HG03097 (cell line): ENCODE results near the gene LRRC3C.
"Not testable (repeated sequence)": the region's sequence is repeated elsewhere in the genome, so short reads cannot be mapped to it uniquely, and the experiment has no call there.

Experiments
- ATAC-seq: cut with Tn5 transposase; IDR thresholded peaks from one replicate; pipeline ENCODE4 v1.9.1; 2021; ENCODE audit not compliant: unreplicated experiment, low FRiP score

The LRRC3C gene

DNA sequence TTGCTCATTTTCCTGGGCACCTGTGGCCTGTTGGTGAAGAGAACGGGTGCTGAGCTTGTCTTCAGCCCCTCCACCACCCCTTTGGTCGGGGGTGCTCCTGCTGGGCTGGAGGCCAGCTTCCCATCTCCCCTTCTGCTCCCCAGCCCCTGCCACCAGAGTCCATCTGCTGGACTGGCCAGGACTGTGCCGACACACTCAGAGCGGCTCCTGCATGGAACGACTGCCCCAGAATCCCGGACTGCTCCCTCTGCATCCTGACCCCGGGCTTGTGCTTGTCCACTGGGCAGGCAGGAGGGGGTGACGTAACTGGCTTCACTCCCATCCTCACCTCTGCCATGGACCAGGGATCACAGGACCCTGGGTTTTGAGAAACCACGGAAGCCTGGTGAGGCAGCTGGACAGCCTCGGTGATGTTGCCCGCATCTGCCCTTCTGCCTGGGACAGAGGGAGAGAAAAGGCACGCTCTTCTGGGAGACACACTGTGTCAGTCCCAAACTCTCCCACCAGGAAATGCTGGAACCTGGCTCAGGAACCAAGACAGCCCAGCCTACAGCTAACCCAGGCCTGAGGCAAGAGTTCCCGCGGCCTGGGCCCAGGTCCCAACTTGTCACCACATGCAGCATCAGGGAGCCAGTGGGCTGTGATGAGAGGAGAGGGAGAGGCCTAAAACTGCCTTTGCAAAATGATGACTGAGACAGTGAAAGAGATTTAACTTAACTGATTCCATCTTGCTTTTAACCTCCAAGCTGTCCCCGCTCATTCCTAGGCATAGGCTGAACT is 19.2 kb downstream of the LRRC3C start:
- ATAC-seq: no peak

DNA sequence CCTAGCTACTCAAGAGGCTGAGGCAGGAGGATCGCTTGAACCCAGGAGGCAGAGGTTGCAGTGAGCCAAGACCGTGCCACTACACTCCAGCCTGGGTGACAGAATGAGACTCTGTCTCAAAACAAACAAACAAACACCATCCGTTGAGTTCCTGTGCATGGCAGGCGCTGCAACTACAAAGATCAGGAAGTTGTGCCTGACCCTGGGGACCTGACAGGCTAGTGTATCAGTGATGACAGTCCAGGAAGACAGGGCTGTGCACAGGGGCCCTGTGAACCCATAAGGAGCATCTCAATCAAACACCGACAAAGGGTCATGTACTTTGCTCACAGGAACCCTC is 20.9 kb downstream of the LRRC3C start:
- not testable (repeated sequence) for ATAC-seq

DNA sequence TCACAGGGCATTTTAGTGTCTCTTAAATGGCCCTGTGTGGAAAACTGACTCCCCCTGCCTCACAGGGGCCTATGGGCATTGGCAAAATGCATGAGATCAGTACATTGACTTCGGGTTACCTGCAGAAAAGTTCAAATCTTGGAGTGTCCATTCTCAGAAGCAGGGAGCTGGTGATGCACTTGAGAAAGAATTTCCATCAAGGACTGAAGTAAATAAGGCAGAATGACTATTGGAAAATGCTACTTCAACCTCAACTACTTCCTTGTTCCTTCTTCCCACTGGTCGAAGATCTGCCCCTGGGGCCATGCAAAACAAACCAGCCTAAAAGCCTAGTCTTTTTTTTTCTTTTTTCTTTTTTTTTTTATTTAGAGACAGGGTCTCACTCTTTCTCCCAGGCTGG is 21.5 kb downstream of the LRRC3C start:
- ATAC-seq: no peak

DNA sequence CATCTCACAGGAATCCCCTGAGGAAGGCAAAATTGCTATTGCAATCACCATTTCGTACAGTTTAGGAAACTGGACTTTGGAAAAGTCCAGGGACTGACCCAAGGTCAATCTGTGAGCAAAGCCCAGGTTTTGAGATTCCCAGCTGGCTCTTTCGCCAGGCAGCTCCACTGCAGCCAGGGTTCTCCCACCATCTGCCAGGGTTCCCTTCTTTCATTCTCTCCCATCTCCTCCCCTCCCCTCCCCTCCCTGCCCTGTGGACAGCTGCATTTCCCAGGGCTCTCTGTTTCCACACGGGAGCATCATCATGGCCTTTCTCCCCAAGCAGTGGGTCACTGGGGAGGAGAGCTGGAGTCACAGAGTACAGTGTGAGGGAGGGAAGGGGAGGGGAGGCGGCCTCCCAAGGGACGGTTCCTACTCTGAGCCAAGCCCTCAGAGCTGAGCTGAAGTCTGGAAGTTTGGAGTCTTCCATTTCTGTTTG is 23.4 kb downstream of the LRRC3C start:
- ATAC-seq: no peak

DNA sequence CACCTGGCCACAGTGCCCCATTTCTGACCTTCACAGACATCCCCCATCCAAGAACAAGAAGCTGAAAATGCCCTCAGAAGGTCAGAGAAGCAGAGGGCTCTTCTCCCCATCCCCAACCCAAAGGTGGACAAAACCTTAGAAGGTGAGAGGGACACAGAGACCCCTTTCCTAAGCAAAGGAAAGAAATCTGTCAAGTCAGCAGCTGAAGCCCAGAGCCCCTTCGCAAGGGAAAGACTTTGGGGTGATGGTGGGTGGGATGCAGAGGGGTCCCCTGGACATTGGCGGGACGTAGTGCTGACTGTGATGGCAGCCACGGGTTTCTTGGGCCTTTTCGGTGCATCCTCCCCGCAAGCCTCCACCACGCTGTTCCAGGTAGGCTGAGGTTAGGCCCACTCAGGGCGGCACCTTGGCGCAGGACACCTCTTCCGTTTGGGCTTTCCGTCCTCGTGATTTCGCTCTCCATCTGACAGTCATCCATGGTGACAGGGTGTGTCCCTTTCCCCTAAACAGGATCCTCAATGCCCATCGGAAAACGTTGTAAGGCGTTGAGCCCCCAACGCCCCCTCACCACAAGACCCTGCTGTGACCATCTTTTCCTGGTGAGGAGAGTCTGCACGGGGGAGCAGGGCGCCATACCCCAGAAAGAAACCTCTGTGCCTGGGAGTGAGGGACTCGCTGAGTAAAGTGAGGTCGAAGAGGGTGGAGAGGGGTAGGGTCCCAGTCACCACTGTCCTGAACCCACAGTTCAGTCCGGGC is 24.6 kb downstream of the LRRC3C start:
- ATAC-seq: no peak

DNA sequence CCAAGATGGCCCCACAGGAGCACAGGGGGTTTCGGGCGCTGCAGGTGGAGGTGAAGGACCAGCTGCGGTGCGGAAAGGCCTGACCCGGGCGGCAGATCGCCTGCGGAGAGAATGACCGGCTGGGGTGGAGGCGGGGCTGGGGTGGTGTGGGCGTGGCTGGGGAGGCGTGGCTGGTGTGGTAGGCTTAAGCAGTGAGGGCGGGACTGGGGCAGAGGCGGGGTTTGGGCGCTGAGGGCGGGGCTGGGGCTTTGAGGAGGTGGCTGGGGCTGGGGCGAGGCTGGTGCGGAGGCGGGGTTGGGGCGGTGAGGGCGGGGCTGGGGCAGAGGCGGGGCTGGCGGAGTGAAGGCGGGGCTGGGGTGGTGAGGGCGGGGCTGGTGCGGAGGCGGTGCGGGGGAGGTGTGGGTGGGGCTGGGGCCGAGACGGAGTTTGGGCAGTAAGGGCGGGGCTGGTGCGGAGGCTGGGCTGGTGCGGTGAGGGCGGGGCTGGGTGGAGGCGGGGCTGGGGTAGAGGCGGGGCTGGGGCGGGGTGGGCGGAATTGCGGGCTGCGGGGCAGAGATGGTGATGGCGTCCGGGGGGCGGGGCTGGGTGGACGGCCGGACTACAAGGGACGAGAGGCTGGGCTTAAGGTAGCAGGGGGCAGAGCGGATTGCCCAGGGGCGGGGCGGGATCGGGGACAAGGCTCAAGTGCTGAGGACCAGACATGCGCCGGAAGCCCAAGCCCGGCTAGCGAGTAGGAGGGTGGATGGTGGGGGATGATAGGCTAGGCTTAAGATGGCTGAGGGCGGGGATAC is 25.3 kb downstream of the LRRC3C start:
- peak; percentile 60 for ATAC-seq

DNA sequence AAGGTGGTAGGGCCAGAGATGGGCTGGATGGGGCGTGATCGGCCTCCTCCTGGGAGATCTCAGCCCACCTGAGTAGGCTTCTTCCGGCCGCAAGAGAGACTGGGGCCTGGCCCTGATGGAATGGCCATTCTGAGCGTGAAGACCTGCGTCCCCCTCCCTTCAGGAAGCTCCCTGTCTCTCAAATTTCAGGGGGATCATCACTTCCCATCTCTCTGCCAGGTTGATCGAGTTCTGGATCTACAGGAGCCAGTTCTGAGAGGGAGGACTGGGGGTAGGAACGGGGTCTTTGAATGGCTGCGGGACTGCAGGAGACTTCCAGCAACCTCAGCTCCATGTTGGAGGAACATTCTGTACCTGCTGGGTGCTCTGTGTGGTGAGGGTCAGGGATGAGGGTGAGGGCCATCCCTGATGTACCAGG is 25.9 kb downstream of the LRRC3C start:
- no peak for ATAC-seq

DNA sequence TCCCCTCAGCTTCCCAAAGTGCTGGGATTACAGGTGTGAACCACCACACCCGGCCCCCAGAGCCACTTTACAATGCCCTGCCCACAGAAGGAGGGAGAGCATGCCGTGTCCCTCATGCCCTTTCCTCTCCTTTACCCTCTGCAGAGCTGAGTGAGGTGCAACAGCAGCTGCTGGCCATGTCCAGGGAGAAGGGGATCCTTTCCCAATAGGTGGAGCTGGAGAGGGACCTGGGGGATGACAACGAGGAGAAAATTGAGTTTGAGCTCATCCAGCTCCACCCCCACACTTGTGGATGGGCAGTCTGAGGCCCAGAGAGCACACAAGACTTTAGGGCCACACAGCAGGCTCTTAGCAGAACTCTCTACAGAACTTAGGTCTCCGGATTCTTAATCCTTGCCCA is 27.3 kb downstream of the LRRC3C start:
- ATAC-seq: no peak

DNA sequence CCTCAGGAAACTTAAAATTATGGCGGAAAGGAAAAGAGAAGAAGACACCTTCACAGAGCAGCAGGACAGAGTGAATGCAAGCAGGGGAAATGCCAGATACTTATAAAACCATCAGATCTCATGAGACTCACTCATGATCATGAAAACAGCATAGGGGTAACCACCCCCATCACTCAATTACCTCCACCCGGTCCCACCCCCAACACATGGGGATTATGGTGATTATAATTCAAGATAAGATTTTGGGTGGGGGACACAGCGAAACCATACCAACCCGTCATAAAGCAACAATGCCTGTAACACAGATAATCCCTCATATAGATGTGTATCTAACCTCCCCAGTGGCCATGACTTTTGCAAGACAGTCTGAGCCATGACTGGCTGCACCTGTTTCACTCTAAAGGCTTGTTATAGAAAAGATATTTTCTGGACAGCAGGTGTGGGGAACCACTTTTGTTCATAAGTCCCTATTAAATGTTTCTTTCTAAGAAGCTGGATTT is 28.2 kb downstream of the LRRC3C start:
- ATAC-seq: no peak

DNA sequence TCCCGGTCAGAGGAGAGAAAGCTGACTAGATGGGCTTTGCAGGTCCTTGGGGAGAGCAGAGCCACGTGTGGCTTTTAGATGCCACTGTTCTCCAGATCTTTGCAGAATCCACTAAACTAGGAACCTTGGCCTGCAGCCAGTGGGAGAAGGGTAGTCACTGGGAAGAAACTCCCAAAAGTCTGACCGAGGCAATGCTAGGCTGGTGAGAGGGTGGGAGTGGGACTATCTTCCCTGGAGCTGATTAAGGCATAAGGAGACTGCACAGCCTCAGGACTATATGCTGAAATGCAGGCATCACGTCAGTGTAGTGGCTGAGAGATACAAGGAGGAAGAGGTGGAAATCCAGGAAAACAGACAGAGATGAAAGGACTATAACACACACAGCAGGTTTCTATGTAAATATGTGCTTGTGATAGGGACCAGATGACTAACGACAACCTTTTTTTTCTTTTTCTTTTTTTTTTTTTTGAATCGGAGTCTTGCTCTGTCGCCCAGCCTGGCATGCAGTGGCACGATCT is 33.1 kb downstream of the LRRC3C start:
- no peak for ATAC-seq

DNA sequence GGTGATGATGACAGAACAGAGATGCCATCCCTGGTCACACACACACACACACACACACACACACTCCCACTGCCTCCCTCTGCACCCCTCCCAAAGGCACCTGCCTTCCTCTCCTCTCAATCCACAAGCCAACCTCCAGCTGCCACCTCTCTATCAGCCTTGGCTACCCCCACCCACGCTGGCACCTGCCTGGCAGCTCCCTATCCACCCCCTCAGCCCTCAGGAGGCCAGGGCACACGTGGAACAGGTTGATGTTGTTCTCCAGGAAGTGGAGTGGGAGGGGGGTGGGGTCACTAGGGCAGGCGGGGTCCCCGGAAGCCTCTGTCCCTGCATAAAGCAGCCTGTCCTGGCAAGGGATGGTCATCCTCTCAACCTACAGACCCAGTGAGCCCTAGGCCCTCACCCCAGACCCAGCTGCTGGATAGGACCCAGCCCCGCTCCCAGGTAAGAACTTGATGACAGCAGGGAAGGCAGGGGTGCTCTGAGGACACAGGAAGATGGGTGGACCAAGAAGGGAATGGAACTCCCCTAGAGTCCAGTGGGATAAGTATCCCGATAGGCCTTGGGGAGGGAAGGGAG is 35.2 kb downstream of the LRRC3C start, which contains the start of gene GSDMA:
TSS of gene GSDMA (plus strand) at position 363 of the 579 bp plus-strand sequence. CDS start 2,684 bp downstream, outside the sequence.
- ATAC-seq: no peak

DNA sequence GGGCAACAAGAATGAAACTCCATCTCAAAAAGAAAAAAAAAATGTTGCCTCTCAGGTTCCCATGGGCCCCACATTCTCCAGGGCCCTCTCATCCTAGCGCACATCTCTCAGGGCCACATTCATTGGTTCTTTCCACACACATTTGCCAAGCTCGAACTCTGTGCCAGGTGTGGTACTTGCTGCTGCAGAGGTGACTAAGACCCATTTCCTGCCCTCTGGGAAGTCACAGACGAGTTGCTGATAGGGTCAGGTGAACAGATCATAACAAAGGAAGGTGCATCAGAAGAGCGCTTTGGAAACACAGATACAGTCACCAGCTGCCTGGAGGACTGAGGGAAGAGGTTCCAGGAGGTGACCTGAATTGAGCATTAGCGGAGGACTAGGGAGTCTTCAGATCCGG is 36.3 kb downstream of the LRRC3C start:
- no peak for ATAC-seq

DNA sequence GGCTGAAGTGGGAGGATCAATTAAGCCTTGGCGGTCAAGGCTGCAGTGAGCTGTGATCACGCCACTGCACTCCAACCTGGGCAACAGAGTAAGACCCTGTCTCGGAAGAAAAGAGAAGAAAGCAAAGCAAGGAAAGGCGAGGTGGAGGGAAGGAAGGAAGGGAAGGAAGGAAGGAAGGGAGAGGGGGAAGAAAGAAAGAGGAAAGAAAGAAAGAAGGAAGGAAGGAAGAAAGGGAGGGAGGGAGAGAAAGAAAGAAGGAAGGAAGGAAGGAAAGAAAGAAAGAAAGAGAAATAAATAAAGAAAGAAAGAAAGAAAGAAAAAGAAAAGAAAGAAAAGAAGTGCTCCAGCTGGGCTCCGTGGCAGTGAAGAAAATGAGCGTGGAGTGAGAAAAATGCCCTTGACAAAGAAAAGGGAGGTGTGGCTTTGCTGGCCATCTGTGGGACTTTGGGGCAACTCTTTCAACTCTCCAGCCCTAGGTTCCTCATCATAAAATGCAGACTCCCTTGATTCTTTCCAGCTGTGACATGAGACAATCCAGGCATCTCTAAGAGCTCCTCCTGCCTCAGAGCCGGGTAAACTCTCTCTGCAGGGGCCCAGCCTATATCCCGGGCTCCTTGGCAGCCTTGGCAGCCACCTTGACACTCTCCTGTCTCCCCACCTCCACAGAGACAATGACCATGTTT is 37.6 kb downstream of the LRRC3C start:
- no peak for ATAC-seq

DNA sequence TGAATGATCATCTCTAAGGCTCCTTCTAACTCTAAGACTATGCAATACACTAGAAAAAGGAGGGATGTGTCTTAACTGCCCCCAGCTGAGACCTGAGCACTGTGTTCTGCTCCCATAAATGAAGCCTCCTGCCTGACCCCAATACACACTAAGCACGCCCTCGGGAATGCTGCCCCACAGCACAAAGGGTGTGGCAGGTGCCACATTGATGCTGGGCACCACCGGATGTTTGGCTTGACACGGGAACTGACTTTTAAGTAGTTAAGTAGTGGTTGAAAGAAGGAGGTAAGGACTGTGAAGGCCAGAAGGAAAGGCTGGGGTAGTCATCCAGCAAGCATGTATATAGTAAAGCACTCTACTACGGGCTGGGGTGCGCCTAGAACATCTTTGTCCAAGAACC is 39.2 kb downstream of the LRRC3C start:
- ATAC-seq: no peak

DNA sequence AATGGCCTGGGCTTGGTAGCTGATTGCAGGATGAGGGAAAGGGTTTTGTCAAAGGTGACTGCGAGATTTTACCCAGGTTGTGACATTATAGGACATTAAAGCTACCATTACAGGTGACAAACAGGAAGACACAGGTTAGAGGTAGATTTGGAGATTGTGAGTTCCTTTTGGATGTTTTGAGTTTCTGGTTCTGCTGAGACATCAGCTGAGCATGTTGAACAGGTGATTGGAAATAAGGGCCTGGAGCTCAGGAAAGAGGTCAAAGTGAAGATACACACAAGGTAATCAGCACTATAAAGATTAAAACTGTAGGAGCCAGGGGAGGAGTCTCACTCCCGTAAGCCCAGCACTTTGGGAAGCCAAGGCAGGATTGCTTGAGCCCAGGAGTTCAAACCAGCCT is 41.2 kb downstream of the LRRC3C start:
- ATAC-seq: no peak

DNA sequence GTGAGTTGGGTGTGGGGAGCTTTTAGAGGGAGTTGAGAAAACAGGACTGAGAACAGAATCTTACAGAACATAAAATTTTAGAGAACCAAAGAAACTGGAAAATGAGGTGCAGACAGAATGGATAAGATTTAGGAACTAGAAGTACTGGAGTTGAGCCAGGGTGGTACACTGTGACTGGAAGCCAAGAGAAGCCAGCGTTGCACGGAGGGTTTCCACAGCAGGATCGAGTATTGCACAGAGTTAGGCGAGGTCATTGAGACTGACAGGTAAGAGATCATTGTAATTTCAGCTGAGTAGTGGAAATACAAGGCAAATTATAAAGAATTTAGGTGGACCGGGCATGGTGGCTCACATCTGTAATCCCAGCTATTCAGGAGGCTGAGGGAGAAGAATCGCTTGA is 41.8 kb downstream of the LRRC3C start:
- no peak for ATAC-seq

DNA sequence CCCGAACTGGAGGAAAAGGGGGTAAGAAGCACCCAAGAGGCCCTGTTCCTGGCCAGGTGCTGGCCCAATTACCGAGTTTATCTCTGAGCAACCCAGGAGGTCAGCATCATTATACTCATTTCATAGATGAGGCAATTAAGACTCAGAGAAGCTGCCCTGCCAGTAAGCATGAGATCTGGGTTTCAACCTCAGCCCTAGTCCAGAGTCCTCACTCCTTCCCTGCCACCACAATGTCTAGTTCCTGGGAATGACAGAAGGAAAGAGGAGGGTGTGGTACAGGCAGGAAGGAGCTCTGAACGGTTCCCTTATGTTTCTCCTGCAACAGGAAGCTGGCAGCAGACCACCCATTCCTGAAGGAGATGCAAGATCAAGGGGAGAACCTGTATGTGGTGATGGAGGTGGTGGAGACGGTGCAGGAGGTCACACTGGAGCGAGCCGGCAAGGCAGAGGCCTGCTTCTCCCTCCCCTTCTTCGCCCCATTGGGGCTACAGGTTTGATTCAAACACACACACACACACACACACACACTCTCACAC is 42.7 kb downstream of the LRRC3C start:
- no peak for ATAC-seq

DNA sequence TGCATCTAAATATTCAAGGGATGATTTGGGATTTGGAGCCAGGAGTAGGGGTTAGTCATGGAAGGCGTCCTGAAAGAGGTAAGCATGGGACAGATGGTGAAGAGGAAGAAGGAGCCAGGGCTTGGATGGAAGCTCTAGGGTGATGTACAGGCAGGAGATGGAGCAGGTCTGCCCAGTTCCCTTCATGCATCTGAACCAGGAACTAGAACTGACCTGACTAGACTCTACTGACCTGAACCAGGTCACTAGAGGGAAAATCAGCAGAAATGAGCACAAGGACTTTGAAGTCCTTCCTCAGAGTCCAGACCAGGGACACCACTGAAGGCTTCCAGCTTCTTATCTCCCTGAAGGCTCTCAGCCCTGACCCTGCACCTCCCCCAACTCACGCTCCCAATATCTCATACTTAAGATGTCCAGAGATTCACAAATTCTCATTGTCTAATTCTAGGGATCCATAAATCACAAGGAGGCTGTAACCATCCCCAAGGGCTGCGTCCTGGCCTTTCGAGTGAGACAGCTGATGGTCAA is 43.6 kb downstream of the LRRC3C start:
- ATAC-seq: no peak

DNA sequence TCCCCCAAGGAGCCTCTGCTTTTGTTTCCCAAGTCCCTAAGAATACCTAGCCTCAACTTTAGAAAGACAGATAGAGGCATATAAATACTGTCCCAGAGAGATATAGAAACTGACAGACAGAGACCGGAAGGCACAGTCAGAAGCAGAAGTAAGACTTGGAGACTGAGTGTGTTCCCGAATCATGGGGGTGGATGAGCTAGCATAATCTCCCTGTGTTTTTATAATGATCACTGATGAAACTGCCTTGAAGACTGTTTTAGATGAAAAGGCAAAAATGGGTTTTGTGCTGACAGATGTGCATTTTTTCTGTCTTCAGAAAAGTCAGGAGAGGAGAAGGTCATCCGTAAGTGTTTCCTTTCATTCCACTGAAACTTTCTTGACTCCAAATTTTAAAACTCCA is 44.7 kb downstream of the LRRC3C start:
- no peak for ATAC-seq
